WTC11 (cell line): Measurements from ENCODE around the gene PRLR. TPM values are rescaled to one million over a fixed set of nuclear protein-coding genes. Genes with fewer than 3 reads are reported as not detected.

Experiments
- ATAC-seq: fragments of 200-7000 bp; cut with Tn5 transposase; 2 replicates; pipeline ENCODE4 v1.10.0; 2021; ENCODE audit warnings: mild to moderate bottlenecking, moderate library complexity
- CTCF ChIA-PET: fragments of 300-600 bp; sonication (Branson Sonifier 250); formaldehyde crosslinking; loops from one replicate; lab custom pipeline; 2021; ENCODE audit warnings: antibody characterized with exemption; lab: Charles Lee
- POLR2A ChIA-PET: fragments of 350-600 bp; sonication (Branson Sonifier 250); formaldehyde crosslinking; loops from one replicate; lab custom pipeline; 2021; ENCODE audit warnings: antibody characterized with exemption; lab: Charles Lee
- DNase-seq: peaks from one replicate; pipeline ENCODE4 v3.0.0; 2021; ENCODE audit warnings: low spot score
- H3K27ac Mint-ChIP-seq: 2 replicates; pipeline ENCODE4 v1.8.0; 2021; ENCODE audit warnings: mixed read lengths
- H3K27me3 Mint-ChIP-seq: 2 replicates; pipeline ENCODE4 v1.8.0; 2021; ENCODE audit warnings: low read depth, mild to moderate bottlenecking, moderate library complexity, mixed read lengths
- H3K36me3 Mint-ChIP-seq: 2 replicates; pipeline ENCODE4 v1.8.0; 2021; ENCODE audit warnings: mixed read lengths
- H3K4me1 Mint-ChIP-seq: 2 replicates; pipeline ENCODE4 v1.8.0; 2022; ENCODE audit warnings: mixed read lengths
- H3K4me3 Mint-ChIP-seq: 2 replicates; pipeline ENCODE4 v1.8.0; 2021; ENCODE audit warnings: mild to moderate bottlenecking, moderate library complexity, mixed read lengths
- H3K9me3 Mint-ChIP-seq: 2 replicates; pipeline ENCODE4 v1.8.0; 2021; ENCODE audit warnings: mixed read lengths
- ARID4B ChIP-seq: sonication (generic); formaldehyde crosslinking; IDR thresholded peaks from 2 replicates; pipeline ENCODE4 v1.8.0; 2023; ENCODE audit warnings: missing genetic modification reagents, mild to moderate bottlenecking, borderline replicate concordance
- ATF1 ChIP-seq: sonication (generic); formaldehyde crosslinking; IDR thresholded peaks from 2 replicates; pipeline ENCODE4 v1.8.1; 2023; ENCODE audit warnings: mild to moderate bottlenecking, moderate library complexity, missing genetic modification reagents
- ATF3 ChIP-seq: sonication (generic); formaldehyde crosslinking; conservative IDR thresholded peaks from 2 replicates; pipeline ENCODE4 v1.8.1; 2022; ENCODE audit warnings: mild to moderate bottlenecking, missing genetic modification reagents
- ESRRA ChIP-seq: sonication (generic); formaldehyde crosslinking; IDR thresholded peaks from 2 replicates; pipeline ENCODE4 v1.8.1; 2022; ENCODE audit warnings: mild to moderate bottlenecking, missing genetic modification reagents, borderline replicate concordance
- GTF2I ChIP-seq: fragments of 250-450 bp; sonication (Bioruptor Pico); conservative IDR thresholded peaks from 2 replicates; pipeline ENCODE4 v1.4.0; 2021; ENCODE audit warnings: mild to moderate bottlenecking
- IRF1 ChIP-seq: sonication (generic); formaldehyde crosslinking; IDR thresholded peaks from 2 replicates; pipeline ENCODE4 v1.8.0; 2023; ENCODE audit warnings: missing genetic modification reagents
- MLX ChIP-seq: sonication (generic); formaldehyde crosslinking; IDR thresholded peaks from 2 replicates; pipeline ENCODE4 v1.8.1; 2023; ENCODE audit warnings: mild to moderate bottlenecking, missing genetic modification reagents, moderate library complexity
- MXD4 ChIP-seq: fragments of 250-450 bp; sonication (Bioruptor Pico); IDR thresholded peaks from 2 replicates; pipeline ENCODE4 v1.8.0; 2021; ENCODE audit warnings: mild to moderate bottlenecking, moderate library complexity, borderline replicate concordance
- NFE2L1 ChIP-seq: sonication (generic); formaldehyde crosslinking; IDR thresholded peaks from 2 replicates; pipeline ENCODE4 v1.8.1; 2023; ENCODE audit warnings: missing genetic modification reagents
- TP53 ChIP-seq: sonication (generic); formaldehyde crosslinking; IDR thresholded peaks from 2 replicates; pipeline ENCODE4 v1.8.1; 2023; ENCODE audit warnings: mild to moderate bottlenecking, missing genetic modification reagents
- ZNF121 ChIP-seq: sonication (generic); formaldehyde crosslinking; IDR thresholded peaks from 2 replicates; pipeline ENCODE4 v1.8.0; 2023; ENCODE audit warnings: missing genetic modification reagents
- ZNF232 ChIP-seq: sonication (generic); formaldehyde crosslinking; IDR thresholded peaks from 2 replicates; pipeline ENCODE4 v1.8.0; 2022; ENCODE audit warnings: mild to moderate bottlenecking, missing genetic modification reagents
- ZNF263 ChIP-seq: sonication (generic); formaldehyde crosslinking; IDR thresholded peaks from 2 replicates; pipeline ENCODE4 v1.8.1; 2022; ENCODE audit warnings: low read depth, mild to moderate bottlenecking, moderate library complexity, missing genetic modification reagents
- ZNF317 ChIP-seq: sonication (generic); formaldehyde crosslinking; IDR thresholded peaks from 2 replicates; pipeline ENCODE4 v1.8.1; 2023; ENCODE audit warnings: low read depth, mild to moderate bottlenecking, moderate library complexity, missing genetic modification reagents, borderline replicate concordance
- ZNF425 ChIP-seq: fragments of 250-450 bp; sonication (Bioruptor Pico); conservative IDR thresholded peaks from 2 replicates; pipeline ENCODE4 v1.9.0; 2021; ENCODE audit warnings: mild to moderate bottlenecking
- total RNA-seq: library from RNA; stranded (reverse); gene quantifications from 3 replicates; pipeline ENCODE4 v1.2.3, GENCODE V29; 2021

Gene PRLR
- total RNA-seq, 1 experiment from 2014 or later, result 3.2 TPM

GRCh38 chr5:35131723-35132122, 98.6 kb downstream of the PRLR start:
- Mint-ChIP-seq H3K27ac (no peak overlapping the region), H3K27me3 (no peaks in the 10 kb centered on the region), H3K4me3 (no peak overlapping the region), H3K9me3 (peaks cover 12% of the 10 kb centered on the region), H3K4me1 (no peaks in the 10 kb centered on the region), H3K36me3 (no peaks in the 10 kb centered on the region; the same call in 1 of the 2 replicates)
- ChIA-PET CTCF (no interaction called here), POLR2A (no interaction called here)
- ATAC-seq (no peak), DNase-seq (no peak)
- no peak for TF ChIP-seq NFE2L1 (CRISPR knock-in tag)

- no peak for TF ChIP-seq ZNF425 (CRISPR knock-in tag)
- no peak for TF ChIP-seq ZNF317 (CRISPR knock-in tag)
- no peak for TF ChIP-seq MLX (CRISPR knock-in tag)
- no peak for TF ChIP-seq ATF3
- no peak for TF ChIP-seq ATF1 (CRISPR knock-in tag)
- no peak for TF ChIP-seq MXD4
- TF ChIP-seq GTF2I, result no peak
- no peak for TF ChIP-seq ZNF263 (CRISPR knock-in tag)
- no peak for TF ChIP-seq TP53 (CRISPR knock-in tag)
- no peak for TF ChIP-seq IRF1 (CRISPR knock-in tag)
- TF ChIP-seq ESRRA (CRISPR knock-in tag), result no peak
- TF ChIP-seq ZNF232 (CRISPR knock-in tag), result no peak
- TF ChIP-seq ZNF121 (CRISPR knock-in tag), result no peak
- no peak for TF ChIP-seq ARID4B (CRISPR knock-in tag)
- no peak for DNase-seq
- no peaks in the 10 kb centered on the region for H3K4me1 Mint-ChIP-seq
- H3K36me3 Mint-ChIP-seq, result no peaks in the 10 kb centered on the region; the same call in 1 of the 2 replicates
- H3K4me3 Mint-ChIP-seq, result no peak overlapping the region
- no peak for ATAC-seq
- POLR2A ChIA-PET, result no interaction called here
- peaks cover 12% of the 10 kb centered on the region for H3K9me3 Mint-ChIP-seq
- CTCF ChIA-PET, result interaction anchor here (0.5 to 1.4 kb wide), 3 partner anchors 11 to 53 kb away, joined by 3 to 4 read pairs (median 4); no protein-coding TSS in a partner anchor
- H3K27ac Mint-ChIP-seq, result no peak overlapping the region
- no peaks in the 10 kb centered on the region for H3K27me3 Mint-ChIP-seq
These were observed 100.3 kb downstream of the PRLR start for GRCh38 chr5:35129921-35130485.
